Activated T-helper 9 cell treated with anti-CD3 and anti-CD28 coated beads, Interleukin-2, amount 50 U/mL, for 16 hours (primary cell): Measurements from ENCODE around the gene TM4SF5.

Source experiments
- DNase-seq: peaks from one replicate; pipeline ENCODE4 v3.0.0-alpha.2; 2020; ENCODE audit warnings: low read depth

The TM4SF5 gene, protein sequence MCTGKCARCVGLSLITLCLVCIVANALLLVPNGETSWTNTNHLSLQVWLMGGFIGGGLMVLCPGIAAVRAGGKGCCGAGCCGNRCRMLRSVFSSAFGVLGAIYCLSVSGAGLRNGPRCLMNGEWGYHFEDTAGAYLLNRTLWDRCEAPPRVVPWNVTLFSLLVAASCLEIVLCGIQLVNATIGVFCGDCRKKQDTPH

DNA sequence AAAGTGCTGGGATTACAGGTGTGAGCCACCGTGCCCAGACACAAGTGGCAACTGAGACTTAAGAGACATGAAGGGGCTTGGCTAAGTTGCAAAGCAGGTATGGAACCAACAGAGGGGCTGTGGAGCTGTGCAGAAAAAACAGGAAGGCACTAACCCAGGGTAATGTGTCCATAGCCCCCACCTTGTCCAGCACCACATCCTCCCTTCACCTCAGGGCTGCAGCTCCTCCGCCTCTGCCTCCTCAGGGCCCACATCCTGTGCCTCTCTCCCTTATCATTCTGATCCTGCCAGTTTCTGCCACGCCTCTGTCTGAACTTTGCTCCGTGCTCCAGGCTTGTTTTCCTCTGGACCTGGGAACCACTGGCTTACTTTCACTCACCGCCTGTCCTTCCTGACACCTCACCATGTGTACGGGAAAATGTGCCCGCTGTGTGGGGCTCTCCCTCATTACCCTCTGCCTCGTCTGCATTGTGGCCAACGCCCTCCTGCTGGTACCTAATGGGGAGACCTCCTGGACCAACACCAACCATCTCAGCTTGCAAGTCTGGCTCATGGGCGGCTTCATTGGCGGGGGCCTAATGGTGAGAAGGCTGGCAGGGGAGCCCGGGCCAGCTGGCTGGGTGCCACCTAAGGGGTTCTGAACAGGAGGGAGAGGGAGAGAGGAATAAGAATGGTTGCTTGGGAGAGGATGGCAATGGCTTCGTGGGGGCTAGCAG lies at the start of gene TM4SF5:
TM4SF5 (plus strand) TSS at position 368 of the 716 bp plus-strand sequence; CDS start at position 405, 37 bp downstream.
- no peak for DNase-seq

DNA sequence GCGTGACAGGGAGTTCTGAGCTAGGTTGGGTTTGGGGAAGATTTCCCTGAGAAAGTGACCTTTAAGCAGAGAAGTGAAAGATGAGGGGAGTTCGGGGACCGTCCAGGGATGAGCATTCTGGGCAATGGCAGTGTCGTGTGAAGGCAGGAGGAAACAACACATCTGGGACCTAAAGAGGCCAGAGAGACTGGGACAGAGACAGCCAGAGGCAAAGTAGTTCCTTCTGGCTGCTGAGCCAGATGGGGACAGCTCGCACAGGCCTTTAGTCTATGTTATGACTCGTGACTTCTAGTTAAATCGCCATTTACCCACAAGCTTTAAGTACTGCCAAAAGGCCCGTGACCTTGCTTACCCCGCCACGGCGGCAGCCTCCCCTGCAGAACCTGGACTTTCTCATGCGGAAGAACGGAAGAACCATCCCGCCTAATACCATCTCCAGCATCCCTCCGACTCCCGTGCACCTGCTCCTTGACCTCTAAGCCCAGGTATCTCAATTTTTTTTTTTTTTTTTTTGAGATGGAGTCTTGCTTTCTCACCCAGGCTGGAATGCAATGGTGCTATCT lies 48.9 kb upstream of the TM4SF5 start:
- no peak for DNase-seq

DNA sequence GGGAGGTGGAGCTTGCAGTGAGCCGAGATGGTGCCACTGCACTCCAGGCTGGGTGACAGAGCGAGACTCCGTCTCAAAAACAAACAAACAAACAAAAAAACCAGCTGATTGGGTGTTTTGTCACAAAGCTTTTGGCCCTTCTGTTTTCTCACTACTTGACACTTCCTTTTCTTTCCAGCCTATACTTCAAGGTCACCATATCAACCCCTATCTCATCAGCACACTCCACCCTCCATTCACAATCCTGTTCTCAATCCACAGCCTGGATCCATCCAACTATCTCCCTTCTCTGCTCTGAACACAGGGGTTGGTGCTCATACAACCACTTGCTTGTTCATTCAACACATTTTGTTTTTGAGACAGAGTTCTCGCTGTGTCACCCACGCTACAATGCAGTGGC lies 47.0 kb upstream of the TM4SF5 start:
- DNase-seq = no peak

DNA sequence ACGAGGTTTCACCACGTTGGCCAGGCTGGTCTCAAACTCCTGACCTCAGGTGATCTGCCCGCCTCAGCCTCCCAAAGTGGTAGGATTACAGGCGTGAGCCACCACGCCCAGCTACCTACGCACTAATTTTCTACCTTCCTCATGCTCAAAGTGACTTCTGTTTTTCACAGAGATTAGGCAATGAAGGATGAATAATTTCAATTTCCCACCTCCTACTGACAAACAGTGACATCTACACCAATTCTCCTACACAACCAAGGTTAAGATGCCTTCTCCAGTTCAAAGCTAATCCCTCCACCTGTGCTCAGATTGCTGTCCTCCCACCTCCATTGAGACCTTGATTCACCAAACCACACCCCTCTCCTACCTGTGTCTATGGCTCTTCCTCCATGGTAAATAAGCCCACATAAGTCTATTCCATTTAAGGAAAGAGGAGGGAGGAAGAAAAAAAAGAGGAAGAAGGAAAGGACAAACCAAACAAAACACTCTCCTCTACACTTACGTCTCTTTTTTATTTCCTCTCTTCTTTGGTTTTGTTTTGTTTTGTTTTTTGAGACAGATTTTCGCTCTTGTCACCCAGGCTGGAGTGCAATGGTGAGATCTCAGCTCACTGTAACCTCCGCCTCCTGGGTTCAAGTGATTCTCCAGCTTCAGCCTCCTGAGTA lies 45.9 kb upstream of the TM4SF5 start:
- DNase-seq = no peak

DNA sequence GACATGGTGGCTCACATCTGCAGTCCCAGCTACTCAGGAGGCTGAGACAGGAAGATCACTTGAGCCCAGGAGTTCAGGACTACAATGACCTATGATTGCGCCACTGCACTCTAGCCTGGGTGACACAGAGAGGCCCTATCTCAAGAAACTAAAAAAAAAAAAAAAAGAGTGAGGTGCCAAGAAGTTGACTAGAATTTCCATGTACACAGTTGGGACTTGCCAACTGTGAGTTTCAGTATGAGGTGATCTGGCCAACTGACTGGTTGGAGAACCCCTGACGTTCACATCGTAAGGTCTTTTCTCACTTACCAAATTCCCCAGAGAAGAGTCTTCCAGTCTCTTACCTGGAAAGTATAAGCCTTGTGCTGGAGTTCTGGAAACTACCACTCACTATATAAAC lies 43.6 kb upstream of the TM4SF5 start:
- no peak for DNase-seq

DNA sequence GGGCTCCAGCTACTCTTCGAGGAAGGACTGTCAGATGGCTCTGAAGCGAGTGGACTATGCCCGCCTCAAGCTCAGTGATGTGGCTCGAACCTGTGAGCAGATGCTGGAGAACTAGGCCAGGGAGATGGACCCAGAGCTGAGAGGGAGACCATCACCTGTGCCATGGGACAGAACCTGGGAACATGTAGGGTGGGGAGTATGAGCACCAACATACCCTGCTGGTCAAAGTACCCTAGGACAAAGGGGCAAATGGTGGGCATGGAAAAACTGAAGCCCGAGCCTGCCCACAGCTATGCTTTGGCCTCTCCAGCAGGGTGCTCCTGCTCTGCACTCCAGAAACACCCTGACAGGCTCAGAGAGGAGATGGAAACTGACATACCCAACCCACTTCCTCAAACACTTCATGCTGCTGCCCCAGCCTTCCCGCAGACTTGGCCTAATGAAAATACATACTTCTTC lies 38.6 kb upstream of the TM4SF5 start:
- no peak for DNase-seq

DNA sequence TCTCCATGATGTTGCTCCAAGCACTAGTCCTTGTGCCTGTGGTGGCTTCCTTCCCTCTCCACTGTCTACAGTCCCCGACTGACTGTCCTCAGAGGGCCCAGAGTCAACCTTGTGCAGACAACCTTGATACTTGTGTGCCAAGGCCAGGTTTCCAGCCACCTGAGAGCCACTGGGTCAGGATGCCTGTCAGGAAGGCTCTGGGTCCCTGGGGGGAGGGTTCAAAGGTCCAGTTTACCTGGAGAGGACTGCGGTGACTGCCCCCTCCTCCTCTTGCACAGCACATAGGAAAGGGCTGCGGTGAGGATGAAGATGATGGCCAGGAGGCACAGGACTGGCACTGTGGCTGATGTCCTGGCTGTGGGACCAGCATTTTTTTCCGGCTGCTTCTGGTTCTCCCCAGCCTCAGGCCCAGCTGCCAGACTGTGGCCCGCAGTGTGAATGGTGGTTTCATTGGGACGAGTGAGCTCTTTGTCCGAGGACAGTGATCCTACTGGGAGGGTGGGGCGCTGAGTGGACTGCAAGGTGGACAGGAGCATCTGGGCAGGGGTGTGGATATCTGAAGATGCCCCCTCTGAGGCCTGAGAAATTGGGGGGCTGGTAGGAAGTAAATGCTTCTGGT lies 36.7 kb upstream of the TM4SF5 start:
- DNase-seq = no peak

DNA sequence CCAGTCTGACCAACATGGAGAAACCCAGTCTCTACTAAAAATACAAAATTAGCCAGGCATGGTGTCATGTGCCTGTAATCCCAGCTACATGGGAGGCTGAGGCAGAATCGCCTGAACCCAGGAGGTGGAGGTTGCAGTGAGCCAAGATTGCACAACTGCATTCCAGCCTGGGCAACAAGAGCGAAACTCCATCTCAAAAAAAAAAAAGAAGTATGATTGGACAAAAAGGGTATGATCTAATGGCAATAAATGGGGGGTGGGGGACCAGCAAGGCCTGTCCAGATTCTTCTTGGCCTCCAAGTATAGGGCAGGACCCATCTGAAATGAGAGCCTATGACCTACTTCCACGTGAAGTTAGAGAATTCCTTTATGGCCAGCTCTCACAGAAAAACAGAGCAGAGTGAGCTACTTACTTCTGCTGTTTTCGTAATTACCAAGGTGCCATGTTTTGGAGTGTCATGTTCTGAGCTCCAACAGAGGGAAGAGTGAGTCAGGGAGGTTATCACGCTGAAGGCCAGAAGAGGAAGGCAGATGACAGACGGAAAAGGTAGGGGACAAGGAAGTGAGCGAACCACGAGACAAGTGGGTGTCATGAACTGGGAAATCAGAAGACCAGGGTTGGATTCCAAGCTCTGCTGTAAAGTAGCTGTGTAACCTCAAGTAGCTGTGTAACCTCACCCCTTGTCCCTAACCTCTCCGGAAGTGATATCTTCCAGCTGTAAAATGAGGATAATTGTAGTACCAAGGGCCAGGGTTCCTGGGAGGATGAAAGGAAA lies 35.6 kb upstream of the TM4SF5 start:
- no peak for DNase-seq

DNA sequence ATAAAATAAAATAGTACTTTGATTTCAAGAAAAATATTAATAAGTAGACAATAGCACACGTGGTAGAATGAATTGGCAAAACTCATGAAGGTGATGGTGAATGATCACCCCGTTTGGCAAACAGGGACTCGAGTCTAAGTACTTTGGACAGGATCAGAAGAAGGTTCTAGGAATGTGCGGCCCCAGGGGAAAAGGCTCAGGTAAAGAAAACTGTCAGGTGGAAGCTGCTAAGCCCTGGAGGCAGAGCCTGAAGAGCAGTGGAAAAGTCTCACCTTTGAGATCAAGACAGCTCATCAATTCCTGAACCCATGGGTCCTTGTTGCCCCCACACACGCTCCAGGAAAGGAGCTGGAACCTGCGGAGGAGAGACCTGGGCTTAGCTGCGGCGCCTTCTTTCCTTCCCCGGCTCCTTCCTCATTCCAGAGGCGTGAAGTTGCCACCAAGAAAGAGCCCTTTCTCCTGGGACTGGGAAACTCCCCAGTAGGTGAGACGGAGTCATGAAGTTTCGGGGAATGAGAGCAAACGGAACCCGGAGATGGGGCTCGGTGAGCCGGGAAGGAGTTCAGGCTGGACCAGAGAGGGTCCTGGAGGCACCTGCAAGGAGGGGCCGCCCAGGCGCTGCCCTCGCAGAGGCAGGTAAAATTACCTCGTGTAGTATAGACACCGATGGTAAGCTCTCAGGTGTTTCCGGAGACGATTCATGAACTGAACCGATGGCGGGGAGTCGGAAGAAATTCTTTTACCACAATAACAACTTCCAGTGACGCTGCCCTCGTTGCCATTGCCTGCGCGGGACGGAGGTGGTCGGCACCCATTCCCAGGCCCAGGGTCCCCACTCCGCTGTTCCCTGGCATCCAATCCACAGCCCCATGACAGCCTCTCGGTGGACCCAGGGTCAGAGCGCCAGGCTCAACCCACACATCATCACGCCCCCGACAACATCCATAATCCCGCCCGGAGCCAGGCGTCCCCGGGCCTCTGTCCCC lies 33.3 kb upstream of the TM4SF5 start:
- no peak for DNase-seq

DNA sequence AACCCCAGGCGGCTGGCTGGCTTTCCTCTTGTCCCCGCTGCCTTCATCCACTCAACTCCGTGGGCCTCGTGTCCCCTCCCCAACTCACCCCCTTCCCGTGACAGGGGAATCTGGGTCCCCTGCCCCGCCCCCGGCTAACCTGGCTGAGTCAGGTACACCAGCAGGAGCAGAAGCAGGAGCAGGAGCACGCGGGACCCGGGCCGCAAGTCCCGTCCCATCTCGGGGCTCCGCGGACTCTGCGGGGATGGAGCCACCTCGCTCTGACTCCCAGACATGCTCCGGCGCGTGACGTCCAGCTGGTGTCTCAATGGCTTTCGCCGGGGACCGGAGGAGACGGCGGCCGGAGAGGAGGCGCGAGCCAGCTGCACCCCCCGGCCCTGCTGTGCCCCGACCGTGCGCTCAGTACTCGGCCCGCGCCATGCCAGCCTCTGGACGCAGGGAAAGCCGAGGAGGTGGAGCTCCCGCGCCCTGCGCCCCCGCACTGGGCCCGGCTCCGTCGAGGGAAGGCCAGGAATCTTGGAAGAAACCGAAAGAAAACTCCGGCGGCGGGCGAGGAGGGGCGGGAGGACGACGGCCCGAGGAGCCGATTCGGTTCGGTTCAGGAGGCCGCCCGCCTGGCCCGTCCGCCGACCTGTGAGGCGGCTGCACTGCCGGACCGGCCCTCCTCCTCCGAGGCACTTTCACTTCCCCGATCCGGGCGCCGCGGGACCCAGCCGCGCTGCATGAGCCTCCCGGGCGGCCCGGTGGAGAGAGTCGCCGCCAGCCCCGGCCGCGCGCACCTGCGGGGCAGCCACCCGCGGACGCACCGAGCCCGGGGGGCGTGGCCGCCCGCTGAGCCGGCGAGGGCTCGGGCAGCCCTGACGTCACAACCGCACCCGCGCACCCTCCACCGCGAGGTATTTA lies 32.3 kb upstream of the TM4SF5 start, which contains the start of the genes CXCL16 and ZMYND15:
CXCL16 (minus strand) TSS at position 807 of the 903 bp plus-strand sequence; CDS start at position 218, 589 bp downstream.
ZMYND15 (plus strand) TSS at position 712 of the 903 bp plus-strand sequence. CDS start 716 bp downstream, outside the sequence.
- peak; percentile 45 for DNase-seq

DNA sequence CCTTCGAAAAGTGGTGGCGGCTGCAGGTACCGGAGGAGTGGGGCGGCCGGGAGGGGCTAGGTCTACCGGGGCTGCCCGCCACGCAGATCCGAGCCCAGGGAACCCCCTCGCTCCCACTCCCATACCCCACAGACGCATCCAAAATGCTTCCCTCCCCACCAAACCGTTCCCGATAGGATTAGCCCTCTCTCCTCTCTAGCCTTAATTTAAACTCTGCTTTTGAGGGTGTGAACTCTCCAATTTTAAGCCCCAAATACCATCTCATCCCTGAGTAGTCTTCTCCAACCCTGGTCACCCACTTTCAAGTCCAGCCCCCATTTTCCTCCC lies 31.7 kb upstream of the TM4SF5 start:
- DNase-seq = no peak

DNA sequence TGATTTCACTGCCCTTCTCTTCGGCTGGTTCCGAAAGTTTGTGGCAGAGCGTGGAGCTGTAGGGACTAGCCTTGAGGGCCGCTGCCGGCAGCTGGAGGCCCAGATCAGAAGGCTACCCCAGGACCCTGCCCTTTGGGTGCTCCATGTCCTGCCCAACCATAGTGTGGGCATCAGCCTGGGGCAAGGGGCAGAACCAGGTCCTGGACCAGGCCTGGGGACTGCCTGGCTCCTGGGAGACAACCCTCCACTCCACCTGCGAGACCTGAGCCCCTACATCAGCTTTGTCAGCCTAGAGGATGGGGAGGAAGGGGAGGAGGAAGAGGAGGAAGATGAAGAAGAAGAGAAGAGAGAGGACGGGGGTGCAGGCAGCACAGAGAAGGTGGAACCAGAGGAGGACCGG lies 31.1 kb upstream of the TM4SF5 start:
- DNase-seq = no peak

DNA sequence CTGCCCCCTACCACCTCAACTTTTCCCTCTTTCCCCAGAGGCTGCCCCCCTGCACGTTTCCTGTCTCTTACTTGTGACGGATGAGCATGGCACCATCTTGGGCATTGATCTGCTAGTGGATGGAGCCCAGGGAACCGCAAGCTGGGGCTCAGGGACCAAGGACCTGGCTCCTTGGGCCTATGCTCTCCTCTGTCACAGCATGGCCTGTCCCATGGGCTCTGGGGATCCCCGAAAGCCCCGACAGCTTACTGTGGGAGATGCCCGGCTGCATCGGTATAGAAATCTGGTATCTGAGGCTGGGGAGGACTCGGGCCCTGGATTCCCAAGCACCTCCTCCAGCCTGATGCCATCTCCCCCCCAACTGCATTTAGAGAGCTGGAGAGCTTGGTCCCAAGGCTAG lies 30.1 kb upstream of the TM4SF5 start:
- DNase-seq = no peak

DNA sequence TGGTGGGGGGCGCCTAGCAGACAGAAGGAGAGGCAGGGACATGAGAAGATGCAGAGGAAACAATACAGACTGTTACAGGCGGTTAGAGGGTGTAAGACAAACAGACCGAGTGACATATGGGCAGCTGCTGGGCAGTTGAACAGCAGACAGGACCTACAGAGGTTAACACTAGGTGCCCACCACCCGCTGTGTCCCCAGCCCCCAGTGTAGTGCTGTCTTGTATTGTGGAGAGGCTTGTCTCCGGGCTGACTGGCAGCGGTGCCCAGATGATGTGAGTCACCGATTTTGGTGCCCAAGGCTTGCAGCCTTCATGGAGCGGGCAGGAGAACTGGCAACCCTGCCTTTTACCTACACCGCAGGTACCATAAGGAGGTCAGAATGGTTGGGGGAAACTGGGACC lies 29.6 kb upstream of the TM4SF5 start:
- no peak for DNase-seq

DNA sequence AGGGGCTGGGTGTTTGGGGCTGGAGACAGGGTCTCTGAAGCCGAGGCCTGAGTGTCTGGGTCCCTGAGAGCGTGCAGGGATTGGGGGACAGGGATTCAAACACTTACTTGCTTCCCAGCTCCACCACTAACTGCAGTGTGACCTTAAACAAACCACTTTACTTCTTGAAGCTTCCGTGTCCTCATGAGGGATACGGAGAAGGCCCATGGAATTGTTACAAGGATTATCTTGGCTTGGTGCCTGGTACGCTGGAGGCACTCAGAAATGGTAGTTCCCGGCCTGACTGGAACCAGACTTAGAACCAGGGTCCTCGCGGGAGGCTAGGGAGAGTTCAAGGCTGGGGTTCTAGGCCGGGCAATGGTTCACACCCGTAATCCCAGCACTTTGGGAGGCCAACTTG lies 29.1 kb upstream of the TM4SF5 start:
- no peak for DNase-seq

DNA sequence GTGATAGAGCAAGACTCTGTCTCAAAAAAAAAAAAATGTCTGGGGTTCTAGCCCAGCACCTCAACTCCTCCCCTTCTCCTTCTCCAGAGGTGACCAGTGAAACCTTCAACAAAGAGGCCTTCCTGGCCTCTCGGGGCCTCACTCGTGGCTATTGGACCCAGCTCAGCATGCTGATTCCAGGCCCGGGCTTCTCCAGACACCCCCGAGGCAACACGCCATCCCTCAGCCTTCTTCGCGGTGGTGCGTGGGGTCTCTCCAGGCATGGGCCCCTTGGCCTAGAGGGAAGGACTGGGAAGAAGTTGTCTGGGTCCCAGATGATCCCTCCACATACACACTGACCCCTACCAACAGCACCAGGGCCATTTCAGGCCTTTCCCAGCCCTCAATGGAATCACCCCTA lies 28.5 kb upstream of the TM4SF5 start:
- no peak for DNase-seq

DNA sequence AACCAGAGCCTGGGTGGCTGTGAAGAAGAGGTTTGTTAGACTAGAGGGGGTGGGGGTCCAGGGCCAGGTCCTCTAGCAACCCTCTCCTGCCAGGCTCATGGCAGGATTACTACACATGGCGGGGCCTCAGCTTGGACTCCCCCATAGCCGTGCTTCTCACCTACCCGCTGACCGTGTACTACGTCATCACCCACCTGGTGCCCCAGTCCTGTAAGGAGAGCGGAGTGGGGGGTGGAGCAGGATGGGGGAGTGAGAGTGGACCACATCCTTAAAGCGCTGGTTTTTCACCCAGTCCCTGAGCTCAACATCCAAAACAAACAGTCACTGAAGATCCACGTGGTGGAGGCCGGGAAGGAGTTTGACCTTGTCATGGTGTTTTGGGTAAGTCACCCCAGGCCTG lies 27.8 kb upstream of the TM4SF5 start:
- DNase-seq = no peak

DNA sequence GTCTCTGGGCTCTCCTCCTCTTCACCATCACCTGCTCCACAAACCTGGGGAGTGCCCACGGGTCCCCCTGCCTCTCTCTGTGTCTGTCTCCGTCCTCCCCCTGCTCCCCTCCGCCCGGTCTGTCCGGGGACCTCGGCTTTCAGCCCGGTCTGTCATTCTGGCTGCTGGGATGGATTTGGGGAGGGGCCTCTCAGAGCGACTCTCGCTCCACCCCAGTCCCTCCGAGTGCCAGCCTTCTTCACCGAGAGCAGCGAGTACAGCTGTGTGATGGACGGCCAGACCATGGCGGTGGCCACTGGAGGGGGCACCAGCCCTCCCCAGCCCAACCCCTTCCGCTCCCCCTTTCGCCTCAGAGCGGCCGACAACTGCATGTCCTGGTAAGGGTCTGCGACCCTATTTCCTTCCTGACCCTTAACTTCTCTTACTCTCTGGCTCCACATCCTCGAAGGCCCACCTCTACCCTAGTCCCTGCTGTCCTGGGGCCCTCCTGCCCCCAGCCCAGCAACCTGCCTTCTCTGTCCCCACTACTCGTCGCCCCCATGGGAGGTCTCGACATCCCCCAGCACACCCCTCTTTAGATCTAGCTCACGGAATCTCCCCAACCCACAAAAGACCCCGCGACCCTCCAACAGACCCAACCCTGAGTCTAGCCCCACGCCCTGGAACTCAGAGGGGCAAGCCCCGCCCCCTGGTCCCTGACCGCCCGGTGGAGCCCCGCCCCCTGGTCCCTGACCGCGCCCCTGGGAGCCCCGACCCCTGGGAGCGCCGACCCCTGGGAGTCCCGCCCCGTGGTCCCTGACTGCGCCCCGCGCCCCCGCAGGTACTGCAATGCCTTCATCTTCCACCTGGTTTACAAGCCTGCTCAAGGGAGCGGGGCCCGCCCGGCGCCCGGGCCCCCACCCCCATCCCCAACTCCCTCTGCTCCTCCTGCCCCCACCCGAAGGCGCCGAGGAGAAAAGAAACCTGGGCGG lies 26.4 kb upstream of the TM4SF5 start:
- no peak for DNase-seq
